GM23248 (cell line): ENCODE results near the gene AOPEP.

Source experiments
- EZH2 ChIP-seq: fragments of 200-600 bp; sonication (generic); IDR thresholded peaks from 2 replicates; pipeline ENCODE4 v1.6.1; 2018; ENCODE audit warnings: antibody characterized with exemption, mild to moderate bottlenecking; ENCODE audit not compliant: insufficient read depth, poor library complexity, severe bottlenecking
- EZH2phosphoT487 ChIP-seq: fragments of 200-600 bp; sonication (generic); IDR thresholded peaks from 2 replicates; pipeline ENCODE4 v1.6.1; 2018; ENCODE audit warnings: antibody characterized with exemption, moderate library complexity, mild to moderate bottlenecking, low read depth; ENCODE audit not compliant: insufficient read depth

DNA sequence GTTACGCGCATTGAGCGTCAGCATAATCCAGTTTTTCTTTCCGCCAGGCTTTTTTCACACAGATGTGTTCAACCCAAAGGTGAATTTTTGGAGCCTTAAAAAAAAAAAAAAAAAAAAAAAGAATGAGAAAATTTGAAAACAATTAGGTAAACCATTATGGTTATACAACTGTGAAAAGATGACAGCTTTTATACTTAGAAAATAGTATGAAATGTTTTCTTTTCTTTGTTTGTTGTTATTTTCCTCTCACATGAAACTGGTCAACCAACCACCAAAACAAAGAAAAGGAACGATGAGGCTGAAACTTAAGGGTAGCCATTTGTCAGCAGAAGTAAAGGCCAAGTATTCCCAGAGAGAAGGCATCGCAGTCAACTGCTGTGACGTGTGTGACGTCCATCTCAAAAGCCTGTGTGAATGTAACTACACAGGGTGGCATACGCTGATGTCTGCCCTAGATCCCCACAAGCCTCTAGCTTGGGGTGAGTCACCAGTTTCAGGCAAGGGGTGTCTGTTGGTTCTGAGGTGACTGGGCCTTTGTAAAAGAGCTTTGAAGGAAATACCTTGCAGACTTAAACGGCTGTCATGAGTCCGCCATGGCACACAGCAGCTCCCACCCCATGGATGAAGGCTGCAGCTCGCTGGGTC is 182.9 kb downstream of the AOPEP start:
- TF ChIP-seq EZH2 = no peak
- TF ChIP-seq EZH2phosphoT487 = no peak
